Fibroblast of villous mesenchyme (primary cell): ENCODE results near the gene RNU7-1. TPM values are rescaled to one million over a fixed set of nuclear protein-coding genes. Genes with fewer than 3 reads are reported as not detected.

Source experiments
- DNase-seq: peaks from one replicate; pipeline ENCODE4 v3.0.0-alpha.2; 2010; ENCODE audit warnings: low read depth
- H3K4me3 ChIP-seq: 2 replicates; pipeline ENCODE4 v1.5.1; 2011; ENCODE audit warnings: low read depth, mild to moderate bottlenecking, low read length
- CTCF ChIP-seq: IDR thresholded peaks from 2 replicates; pipeline ENCODE4 v1.5.1; 2012; ENCODE audit warnings: low read depth, mild to moderate bottlenecking, low read length; ENCODE audit not compliant: insufficient read depth
- total RNA-seq: library from RNA; depleted of rRNA; stranded (reverse); fragments of >200 nt; gene quantifications from 2 replicates; pipeline ENCODE4 v1.2.3, GENCODE V29; 2012

RNU7-1 gene
- total RNA-seq, 1 donor: not detected

DNA sequence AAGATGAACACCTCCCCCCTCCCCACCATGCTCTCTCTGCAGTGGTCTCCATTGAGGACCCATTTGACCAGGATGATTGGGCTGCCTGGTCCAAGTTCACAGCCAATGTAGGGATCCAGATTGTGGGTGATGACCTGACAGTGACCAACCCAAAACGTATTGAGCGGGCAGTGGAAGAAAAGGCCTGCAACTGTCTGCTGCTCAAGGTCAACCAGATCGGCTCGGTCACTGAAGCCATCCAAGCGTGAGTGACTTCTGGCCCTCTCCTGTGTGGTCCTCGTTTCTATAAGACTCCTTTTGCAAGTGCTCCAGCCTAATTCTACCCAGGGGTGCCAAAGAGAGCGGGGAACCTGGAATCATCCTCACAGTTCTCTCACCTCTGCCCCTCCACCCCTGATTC, 22.1 kb upstream of the RNU7-1 start:
- no peak for TF ChIP-seq CTCF
- no peak for DNase-seq
- no peak overlapping the region for H3K4me3 ChIP-seq

- DNase-seq: no peak
- no peak overlapping the region for H3K4me3 ChIP-seq
- no peak for TF ChIP-seq CTCF
Observed at GRCh38 chr12:6921996-6922946, 21.3 kb upstream of the RNU7-1 start.

- no peak overlapping the region for H3K4me3 ChIP-seq
- peak; percentile 3 for TF ChIP-seq CTCF
- no peak for DNase-seq
Observed at GRCh38 chr12:6923003-6923732, 20.4 kb upstream of the RNU7-1 start.

DNA sequence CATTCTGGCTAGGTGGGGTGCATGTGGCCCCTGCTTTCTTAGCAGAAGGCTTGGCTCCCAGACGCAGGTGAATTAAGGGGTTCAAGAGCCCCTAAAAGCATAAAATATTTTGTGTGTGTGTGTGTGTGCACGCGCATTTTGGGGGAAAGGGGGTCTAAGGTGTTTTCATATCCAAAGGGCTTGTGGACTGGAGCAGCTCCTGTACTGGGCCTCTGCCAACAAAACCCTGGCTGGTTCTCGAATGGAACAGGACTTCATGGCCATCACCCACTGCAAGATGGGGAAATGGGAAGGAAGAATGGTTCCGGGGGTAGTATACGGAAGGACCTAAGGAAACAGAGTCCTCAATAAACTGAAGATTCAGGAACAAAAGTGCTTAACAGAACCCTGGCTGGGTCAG, 19.8 kb upstream of the RNU7-1 start:
- H3K4me3 ChIP-seq: no peak overlapping the region
- no peak for TF ChIP-seq CTCF
- DNase-seq: no peak

DNA sequence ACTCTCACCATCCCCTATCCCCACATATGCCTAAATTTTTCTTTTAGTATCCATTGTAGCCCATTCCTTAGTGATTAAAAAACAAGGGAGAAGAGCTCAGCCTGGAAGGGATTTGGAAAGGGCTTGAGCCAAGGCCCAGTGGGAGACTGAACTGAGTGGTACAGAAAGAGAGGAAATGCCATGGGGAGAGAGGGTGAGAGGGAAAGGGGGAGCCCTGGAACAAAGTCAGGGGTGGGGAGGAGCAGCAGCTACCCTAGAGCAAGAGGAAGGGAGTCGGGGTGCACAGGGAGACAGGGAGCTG, 18.4 kb upstream of the RNU7-1 start:
- no peak for DNase-seq
- no peak overlapping the region for H3K4me3 ChIP-seq
- TF ChIP-seq CTCF: no peak

- no peak for TF ChIP-seq CTCF
- peak; percentile 89 for DNase-seq
- H3K4me3 ChIP-seq: peak overlapping the region; percentile 94
Observed at GRCh38 chr12:6925540-6926279, 17.9 kb upstream of the RNU7-1 start.
